WTC11 (cell line): ENCODE results near the gene COG8. TPM values are rescaled to one million over a fixed set of nuclear protein-coding genes. Genes with fewer than 3 reads are reported as not detected.

ENCODE experiments used
- ATAC-seq: fragments of 200-7000 bp; cut with Tn5 transposase; 2 replicates; pipeline ENCODE4 v1.10.0; 2021; ENCODE audit warnings: mild to moderate bottlenecking, moderate library complexity
- CTCF ChIA-PET: fragments of 300-600 bp; sonication (Branson Sonifier 250); formaldehyde crosslinking; loops from one replicate; lab custom pipeline; 2021; ENCODE audit warnings: antibody characterized with exemption; lab: Charles Lee
- POLR2A ChIA-PET: fragments of 350-600 bp; sonication (Branson Sonifier 250); formaldehyde crosslinking; loops from one replicate; lab custom pipeline; 2021; ENCODE audit warnings: antibody characterized with exemption; lab: Charles Lee
- DNase-seq: peaks from one replicate; pipeline ENCODE4 v3.0.0; 2021; ENCODE audit warnings: low spot score
- H3K27ac Mint-ChIP-seq: 2 replicates; pipeline ENCODE4 v1.8.0; 2021; ENCODE audit warnings: mixed read lengths
- H3K27me3 Mint-ChIP-seq: 2 replicates; pipeline ENCODE4 v1.8.0; 2021; ENCODE audit warnings: low read depth, mild to moderate bottlenecking, moderate library complexity, mixed read lengths
- H3K36me3 Mint-ChIP-seq: 2 replicates; pipeline ENCODE4 v1.8.0; 2021; ENCODE audit warnings: mixed read lengths
- H3K4me1 Mint-ChIP-seq: 2 replicates; pipeline ENCODE4 v1.8.0; 2022; ENCODE audit warnings: mixed read lengths
- H3K4me3 Mint-ChIP-seq: 2 replicates; pipeline ENCODE4 v1.8.0; 2021; ENCODE audit warnings: mild to moderate bottlenecking, moderate library complexity, mixed read lengths
- H3K9me3 Mint-ChIP-seq: 2 replicates; pipeline ENCODE4 v1.8.0; 2021; ENCODE audit warnings: mixed read lengths
- EMX1 ChIP-seq: fragments of 250-450 bp; sonication (Bioruptor Pico); IDR thresholded peaks from 2 replicates; pipeline ENCODE4 v1.8.0; 2021; ENCODE audit warnings: mild to moderate bottlenecking
- ETV6 ChIP-seq: sonication (generic); formaldehyde crosslinking; IDR thresholded peaks from 2 replicates; pipeline ENCODE4 v1.8.1; 2022; ENCODE audit warnings: mild to moderate bottlenecking, missing genetic modification reagents
- JAZF1 ChIP-seq: fragments of 250-450 bp; sonication (Bioruptor Pico); IDR thresholded peaks from 2 replicates; pipeline ENCODE4 v1.9.0; 2021; ENCODE audit warnings: moderate library complexity, mild to moderate bottlenecking, inconsistent platforms
- NR1H2 ChIP-seq: sonication (generic); formaldehyde crosslinking; IDR thresholded peaks from 2 replicates; pipeline ENCODE4 v1.9.0; 2021; ENCODE audit warnings: mild to moderate bottlenecking, moderate library complexity, missing genetic modification reagents
- NR2C2 ChIP-seq: sonication (generic); formaldehyde crosslinking; IDR thresholded peaks from 2 replicates; pipeline ENCODE4 v1.8.0; 2022; ENCODE audit warnings: mild to moderate bottlenecking, missing genetic modification reagents
- RELA ChIP-seq: sonication (generic); formaldehyde crosslinking; IDR thresholded peaks from 2 replicates; pipeline ENCODE4 v1.8.1; 2022; ENCODE audit warnings: missing genetic modification reagents, mild to moderate bottlenecking, borderline replicate concordance
- RORB ChIP-seq: fragments of 250-450 bp; sonication (Bioruptor Pico); IDR thresholded peaks from 2 replicates; pipeline ENCODE4 v1.9.0; 2021; ENCODE audit warnings: mild to moderate bottlenecking
- SP1 ChIP-seq: sonication (generic); formaldehyde crosslinking; conservative IDR thresholded peaks from 2 replicates; pipeline ENCODE4 v1.8.1; 2022; ENCODE audit warnings: missing genetic modification reagents
- ZNF219 ChIP-seq: sonication (generic); formaldehyde crosslinking; IDR thresholded peaks from 2 replicates; pipeline ENCODE4 v1.8.0; 2023; ENCODE audit warnings: missing genetic modification reagents, mild to moderate bottlenecking, borderline replicate concordance
- ZNF317 ChIP-seq: sonication (generic); formaldehyde crosslinking; IDR thresholded peaks from 2 replicates; pipeline ENCODE4 v1.8.1; 2023; ENCODE audit warnings: low read depth, mild to moderate bottlenecking, moderate library complexity, missing genetic modification reagents, borderline replicate concordance
- total RNA-seq: library from RNA; stranded (reverse); gene quantifications from 3 replicates; pipeline ENCODE4 v1.2.3, GENCODE V29; 2021
- TF ChIP-seq, protein P1 (sequence below): sonication (generic); formaldehyde crosslinking; IDR thresholded peaks from 2 replicates; pipeline ENCODE4 v1.8.0; 2022; ENCODE audit warnings: mild to moderate bottlenecking, missing genetic modification reagents
- TF ChIP-seq, protein P2 (sequence below): fragments of 250-450 bp; sonication (Bioruptor Pico); IDR thresholded peaks from 2 replicates; pipeline ENCODE4 v2.1.2; 2022; ENCODE audit warnings: mild to moderate bottlenecking, moderate library complexity
- TF ChIP-seq, protein P3 (sequence below): sonication (generic); formaldehyde crosslinking; IDR thresholded peaks from 2 replicates; pipeline ENCODE4 v1.8.1; 2023; ENCODE audit warnings: mild to moderate bottlenecking, moderate library complexity, missing genetic modification reagents
- TF ChIP-seq, protein P4 (sequence below): fragments of 250-450 bp; sonication (Bioruptor Pico); IDR thresholded peaks from 2 replicates; pipeline ENCODE4 v1.9.0; 2021; ENCODE audit warnings: mild to moderate bottlenecking, borderline replicate concordance
- TF ChIP-seq, protein P5 (sequence below): sonication (generic); formaldehyde crosslinking; IDR thresholded peaks from 2 replicates; pipeline ENCODE4 v1.8.0; 2022; ENCODE audit warnings: mild to moderate bottlenecking, missing genetic modification reagents
- TF ChIP-seq, protein P6 (sequence below): sonication (generic); formaldehyde crosslinking; IDR thresholded peaks from 2 replicates; pipeline ENCODE4 v1.8.1; 2022; ENCODE audit warnings: low read depth, missing genetic modification reagents, borderline replicate concordance
- TF ChIP-seq, protein P7 (sequence below): fragments of 200-600 bp; IDR thresholded peaks from 2 replicates; pipeline ENCODE4 v1.8.0; 2022; ENCODE audit warnings: antibody characterized with exemption
- TF ChIP-seq, protein P8 (sequence below): fragments of 250-450 bp; sonication (Bioruptor Pico); IDR thresholded peaks from 2 replicates; pipeline ENCODE4 v1.8.0; 2021; ENCODE audit warnings: mild to moderate bottlenecking
- TF ChIP-seq, protein P9 (sequence below): fragments of 250-450 bp; sonication (Bioruptor Pico); IDR thresholded peaks from 2 replicates; pipeline ENCODE4 v1.9.0; 2021; ENCODE audit warnings: mild to moderate bottlenecking

COG8 gene
- total RNA-seq, 1 experiment from 2014 or later: 56.5 TPM

DNA sequence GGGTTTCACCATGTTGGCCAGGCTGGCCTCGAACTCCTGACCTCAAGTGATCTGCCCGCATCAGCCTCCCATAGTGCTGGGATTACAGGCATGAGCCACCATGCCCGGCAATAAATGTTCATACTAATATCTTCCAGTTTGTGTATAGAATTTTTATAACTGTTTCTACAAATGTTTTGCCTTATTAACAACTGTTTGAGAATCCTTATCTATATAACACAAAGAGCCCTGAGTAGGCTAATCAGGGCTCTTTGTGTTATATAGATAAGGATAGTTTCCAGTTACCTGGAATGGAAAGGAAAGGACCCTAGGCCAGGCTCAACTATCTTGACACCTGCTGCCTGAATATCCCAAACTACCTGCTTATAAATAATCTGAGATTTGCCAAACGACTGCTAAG is 29.5 kb upstream of the COG8 start:
- CTCF ChIA-PET: no interaction called here
- Mint-ChIP-seq H3K36me3 (peaks cover 66% of the 10 kb centered on the region), H3K27ac (no peak overlapping the region), H3K4me1 (no peaks in the 10 kb centered on the region), H3K27me3 (no peaks in the 10 kb centered on the region), H3K9me3 (no peaks in the 10 kb centered on the region)
- DNase-seq (no peak), ATAC-seq (no peak)
- no peak for TF ChIP-seq EMX1
- TF ChIP-seq, protein P1, sequence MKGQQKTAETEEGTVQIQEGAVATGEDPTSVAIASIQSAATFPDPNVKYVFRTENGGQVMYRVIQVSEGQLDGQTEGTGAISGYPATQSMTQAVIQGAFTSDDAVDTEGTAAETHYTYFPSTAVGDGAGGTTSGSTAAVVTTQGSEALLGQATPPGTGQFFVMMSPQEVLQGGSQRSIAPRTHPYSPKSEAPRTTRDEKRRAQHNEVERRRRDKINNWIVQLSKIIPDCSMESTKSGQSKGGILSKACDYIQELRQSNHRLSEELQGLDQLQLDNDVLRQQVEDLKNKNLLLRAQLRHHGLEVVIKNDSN (CRISPR knock-in tag): no peak
- TF ChIP-seq, protein P2, sequence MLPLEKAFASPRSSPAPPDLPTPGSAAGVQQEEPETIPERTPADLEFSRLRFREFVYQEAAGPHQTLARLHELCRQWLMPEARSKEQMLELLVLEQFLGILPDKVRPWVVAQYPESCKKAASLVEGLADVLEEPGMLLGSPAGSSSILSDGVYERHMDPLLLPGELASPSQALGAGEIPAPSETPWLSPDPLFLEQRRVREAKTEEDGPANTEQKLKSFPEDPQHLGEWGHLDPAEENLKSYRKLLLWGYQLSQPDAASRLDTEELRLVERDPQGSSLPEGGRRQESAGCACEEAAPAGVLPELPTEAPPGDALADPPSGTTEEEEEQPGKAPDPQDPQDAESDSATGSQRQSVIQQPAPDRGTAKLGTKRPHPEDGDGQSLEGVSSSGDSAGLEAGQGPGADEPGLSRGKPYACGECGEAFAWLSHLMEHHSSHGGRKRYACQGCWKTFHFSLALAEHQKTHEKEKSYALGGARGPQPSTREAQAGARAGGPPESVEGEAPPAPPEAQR (CRISPR knock-in tag): no peak
- TF ChIP-seq NR2C2 (CRISPR knock-in tag): no peak
- no peak for TF ChIP-seq ZNF219 (CRISPR knock-in tag)
- TF ChIP-seq RELA: no peak
- TF ChIP-seq ETV6 (CRISPR knock-in tag): no peak
- no peak for TF ChIP-seq SP1
- TF ChIP-seq, protein P3, sequence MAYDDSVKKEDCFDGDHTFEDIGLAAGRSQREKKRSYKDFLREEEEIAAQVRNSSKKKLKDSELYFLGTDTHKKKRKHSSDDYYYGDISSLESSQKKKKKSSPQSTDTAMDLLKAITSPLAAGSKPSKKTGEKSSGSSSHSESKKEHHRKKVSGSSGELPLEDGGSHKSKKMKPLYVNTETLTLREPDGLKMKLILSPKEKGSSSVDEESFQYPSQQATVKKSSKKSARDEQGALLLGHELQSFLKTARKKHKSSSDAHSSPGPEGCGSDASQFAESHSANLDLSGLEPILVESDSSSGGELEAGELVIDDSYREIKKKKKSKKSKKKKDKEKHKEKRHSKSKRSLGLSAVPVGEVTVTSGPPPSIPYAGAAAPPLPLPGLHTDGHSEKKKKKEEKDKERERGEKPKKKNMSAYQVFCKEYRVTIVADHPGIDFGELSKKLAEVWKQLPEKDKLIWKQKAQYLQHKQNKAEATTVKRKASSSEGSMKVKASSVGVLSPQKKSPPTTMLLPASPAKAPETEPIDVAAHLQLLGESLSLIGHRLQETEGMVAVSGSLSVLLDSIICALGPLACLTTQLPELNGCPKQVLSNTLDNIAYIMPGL (CRISPR knock-in tag): no peak
- TF ChIP-seq, protein P4, sequence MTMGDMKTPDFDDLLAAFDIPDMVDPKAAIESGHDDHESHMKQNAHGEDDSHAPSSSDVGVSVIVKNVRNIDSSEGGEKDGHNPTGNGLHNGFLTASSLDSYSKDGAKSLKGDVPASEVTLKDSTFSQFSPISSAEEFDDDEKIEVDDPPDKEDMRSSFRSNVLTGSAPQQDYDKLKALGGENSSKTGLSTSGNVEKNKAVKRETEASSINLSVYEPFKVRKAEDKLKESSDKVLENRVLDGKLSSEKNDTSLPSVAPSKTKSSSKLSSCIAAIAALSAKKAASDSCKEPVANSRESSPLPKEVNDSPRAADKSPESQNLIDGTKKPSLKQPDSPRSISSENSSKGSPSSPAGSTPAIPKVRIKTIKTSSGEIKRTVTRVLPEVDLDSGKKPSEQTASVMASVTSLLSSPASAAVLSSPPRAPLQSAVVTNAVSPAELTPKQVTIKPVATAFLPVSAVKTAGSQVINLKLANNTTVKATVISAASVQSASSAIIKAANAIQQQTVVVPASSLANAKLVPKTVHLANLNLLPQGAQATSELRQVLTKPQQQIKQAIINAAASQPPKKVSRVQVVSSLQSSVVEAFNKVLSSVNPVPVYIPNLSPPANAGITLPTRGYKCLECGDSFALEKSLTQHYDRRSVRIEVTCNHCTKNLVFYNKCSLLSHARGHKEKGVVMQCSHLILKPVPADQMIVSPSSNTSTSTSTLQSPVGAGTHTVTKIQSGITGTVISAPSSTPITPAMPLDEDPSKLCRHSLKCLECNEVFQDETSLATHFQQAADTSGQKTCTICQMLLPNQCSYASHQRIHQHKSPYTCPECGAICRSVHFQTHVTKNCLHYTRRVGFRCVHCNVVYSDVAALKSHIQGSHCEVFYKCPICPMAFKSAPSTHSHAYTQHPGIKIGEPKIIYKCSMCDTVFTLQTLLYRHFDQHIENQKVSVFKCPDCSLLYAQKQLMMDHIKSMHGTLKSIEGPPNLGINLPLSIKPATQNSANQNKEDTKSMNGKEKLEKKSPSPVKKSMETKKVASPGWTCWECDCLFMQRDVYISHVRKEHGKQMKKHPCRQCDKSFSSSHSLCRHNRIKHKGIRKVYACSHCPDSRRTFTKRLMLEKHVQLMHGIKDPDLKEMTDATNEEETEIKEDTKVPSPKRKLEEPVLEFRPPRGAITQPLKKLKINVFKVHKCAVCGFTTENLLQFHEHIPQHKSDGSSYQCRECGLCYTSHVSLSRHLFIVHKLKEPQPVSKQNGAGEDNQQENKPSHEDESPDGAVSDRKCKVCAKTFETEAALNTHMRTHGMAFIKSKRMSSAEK: no peak
- TF ChIP-seq JAZF1 (CRISPR knock-in tag): no peak
- TF ChIP-seq, protein P5, sequence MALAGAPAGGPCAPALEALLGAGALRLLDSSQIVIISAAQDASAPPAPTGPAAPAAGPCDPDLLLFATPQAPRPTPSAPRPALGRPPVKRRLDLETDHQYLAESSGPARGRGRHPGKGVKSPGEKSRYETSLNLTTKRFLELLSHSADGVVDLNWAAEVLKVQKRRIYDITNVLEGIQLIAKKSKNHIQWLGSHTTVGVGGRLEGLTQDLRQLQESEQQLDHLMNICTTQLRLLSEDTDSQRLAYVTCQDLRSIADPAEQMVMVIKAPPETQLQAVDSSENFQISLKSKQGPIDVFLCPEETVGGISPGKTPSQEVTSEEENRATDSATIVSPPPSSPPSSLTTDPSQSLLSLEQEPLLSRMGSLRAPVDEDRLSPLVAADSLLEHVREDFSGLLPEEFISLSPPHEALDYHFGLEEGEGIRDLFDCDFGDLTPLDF: no peak
- TF ChIP-seq, protein P6, sequence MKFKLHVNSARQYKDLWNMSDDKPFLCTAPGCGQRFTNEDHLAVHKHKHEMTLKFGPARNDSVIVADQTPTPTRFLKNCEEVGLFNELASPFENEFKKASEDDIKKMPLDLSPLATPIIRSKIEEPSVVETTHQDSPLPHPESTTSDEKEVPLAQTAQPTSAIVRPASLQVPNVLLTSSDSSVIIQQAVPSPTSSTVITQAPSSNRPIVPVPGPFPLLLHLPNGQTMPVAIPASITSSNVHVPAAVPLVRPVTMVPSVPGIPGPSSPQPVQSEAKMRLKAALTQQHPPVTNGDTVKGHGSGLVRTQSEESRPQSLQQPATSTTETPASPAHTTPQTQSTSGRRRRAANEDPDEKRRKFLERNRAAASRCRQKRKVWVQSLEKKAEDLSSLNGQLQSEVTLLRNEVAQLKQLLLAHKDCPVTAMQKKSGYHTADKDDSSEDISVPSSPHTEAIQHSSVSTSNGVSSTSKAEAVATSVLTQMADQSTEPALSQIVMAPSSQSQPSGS (CRISPR knock-in tag): no peak
- no peak for TF ChIP-seq ZNF317 (CRISPR knock-in tag)
- TF ChIP-seq NR1H2: no peak
- TF ChIP-seq, all 79 proteins: peak for 0
- POLR2A ChIA-PET: no interaction called here
- no peak overlapping the region for H3K4me3 Mint-ChIP-seq

DNA sequence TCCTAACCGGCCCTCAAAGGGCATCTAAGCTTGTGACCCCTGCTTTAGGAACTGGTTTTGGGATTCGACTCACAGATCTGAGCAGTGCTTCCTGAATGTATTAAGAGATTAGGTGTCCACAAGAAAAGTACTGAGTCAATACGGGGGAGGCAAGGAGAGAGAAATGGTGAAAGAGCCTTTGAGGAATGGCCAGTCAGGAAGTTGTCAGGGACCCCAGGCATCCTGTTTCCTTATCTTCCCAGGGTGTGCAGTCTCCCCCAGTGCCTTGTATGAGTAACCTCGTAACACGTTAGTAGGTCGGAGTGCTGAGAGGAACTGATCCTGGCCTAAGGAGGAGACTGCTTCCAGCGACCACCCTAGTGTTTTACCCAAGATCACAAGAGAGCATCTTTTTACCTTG is 28.6 kb upstream of the COG8 start:
- peaks cover 61% of the 10 kb centered on the region for H3K36me3 Mint-ChIP-seq
- TF ChIP-seq, protein P7, sequence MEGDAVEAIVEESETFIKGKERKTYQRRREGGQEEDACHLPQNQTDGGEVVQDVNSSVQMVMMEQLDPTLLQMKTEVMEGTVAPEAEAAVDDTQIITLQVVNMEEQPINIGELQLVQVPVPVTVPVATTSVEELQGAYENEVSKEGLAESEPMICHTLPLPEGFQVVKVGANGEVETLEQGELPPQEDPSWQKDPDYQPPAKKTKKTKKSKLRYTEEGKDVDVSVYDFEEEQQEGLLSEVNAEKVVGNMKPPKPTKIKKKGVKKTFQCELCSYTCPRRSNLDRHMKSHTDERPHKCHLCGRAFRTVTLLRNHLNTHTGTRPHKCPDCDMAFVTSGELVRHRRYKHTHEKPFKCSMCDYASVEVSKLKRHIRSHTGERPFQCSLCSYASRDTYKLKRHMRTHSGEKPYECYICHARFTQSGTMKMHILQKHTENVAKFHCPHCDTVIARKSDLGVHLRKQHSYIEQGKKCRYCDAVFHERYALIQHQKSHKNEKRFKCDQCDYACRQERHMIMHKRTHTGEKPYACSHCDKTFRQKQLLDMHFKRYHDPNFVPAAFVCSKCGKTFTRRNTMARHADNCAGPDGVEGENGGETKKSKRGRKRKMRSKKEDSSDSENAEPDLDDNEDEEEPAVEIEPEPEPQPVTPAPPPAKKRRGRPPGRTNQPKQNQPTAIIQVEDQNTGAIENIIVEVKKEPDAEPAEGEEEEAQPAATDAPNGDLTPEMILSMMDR: no peak
- TF ChIP-seq, protein P5: no peak
- TF ChIP-seq, protein P8, sequence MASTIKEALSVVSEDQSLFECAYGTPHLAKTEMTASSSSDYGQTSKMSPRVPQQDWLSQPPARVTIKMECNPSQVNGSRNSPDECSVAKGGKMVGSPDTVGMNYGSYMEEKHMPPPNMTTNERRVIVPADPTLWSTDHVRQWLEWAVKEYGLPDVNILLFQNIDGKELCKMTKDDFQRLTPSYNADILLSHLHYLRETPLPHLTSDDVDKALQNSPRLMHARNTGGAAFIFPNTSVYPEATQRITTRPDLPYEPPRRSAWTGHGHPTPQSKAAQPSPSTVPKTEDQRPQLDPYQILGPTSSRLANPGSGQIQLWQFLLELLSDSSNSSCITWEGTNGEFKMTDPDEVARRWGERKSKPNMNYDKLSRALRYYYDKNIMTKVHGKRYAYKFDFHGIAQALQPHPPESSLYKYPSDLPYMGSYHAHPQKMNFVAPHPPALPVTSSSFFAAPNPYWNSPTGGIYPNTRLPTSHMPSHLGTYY (CRISPR knock-in tag): no peak
- TF ChIP-seq, protein P9, sequence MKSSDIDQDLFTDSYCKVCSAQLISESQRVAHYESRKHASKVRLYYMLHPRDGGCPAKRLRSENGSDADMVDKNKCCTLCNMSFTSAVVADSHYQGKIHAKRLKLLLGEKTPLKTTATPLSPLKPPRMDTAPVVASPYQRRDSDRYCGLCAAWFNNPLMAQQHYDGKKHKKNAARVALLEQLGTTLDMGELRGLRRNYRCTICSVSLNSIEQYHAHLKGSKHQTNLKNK (CRISPR knock-in tag): no peak
- no peak for TF ChIP-seq RORB (CRISPR knock-in tag)

More for the DNA sequence above, 28.6 kb upstream of the COG8 start:
- H3K9me3 Mint-ChIP-seq: no peaks in the 10 kb centered on the region
- ATAC-seq (no peak), DNase-seq (no peak)
- no peaks in the 10 kb centered on the region for H3K27me3 Mint-ChIP-seq
- H3K4me3 Mint-ChIP-seq: no peak overlapping the region
- no peak overlapping the region for H3K27ac Mint-ChIP-seq
- ChIA-PET CTCF (no interaction called here), POLR2A (no interaction called here)
- H3K4me1 Mint-ChIP-seq: no peaks in the 10 kb centered on the region
